ENCODE results near the gene RAB9A. TPM values are rescaled to one million over a fixed set of nuclear protein-coding genes. Genes with fewer than 3 reads are reported as not detected.

RAB9A gene
- total RNA-seq, 1 experiment from 2014 or later, result 15.3 TPM

- intact Hi-C loops (cut with micrococcal nuclease; ENCODE audit: unreplicated experiment) (no loop called here), in situ Hi-C loops (cut with HindIII; ENCODE audit: low pct_unique_long_range_greater_than_20kb, low sequenced_read_pairs) (no loop called here)
- no peaks in the 10 kb centered on the region for H3K9me3 ChIP-seq (ENCODE audit: control insufficient read depth, insufficient read depth, low read depth, low read length)
- ChIA-PET CTCF (no interaction called here), POLR2A (no interaction called here)
- no peak overlapping the region for H3K4me3 ChIP-seq (ENCODE audit: low read depth in 2 of 2, low read length in 2 of 2)
- no peak overlapping the region for H3K27ac ChIP-seq (ENCODE audit: low read length)
- H3K27me3 ChIP-seq (ENCODE audit: control insufficient read depth, insufficient read depth, low read length), result no peaks in the 10 kb centered on the region
- no peaks in the 10 kb centered on the region for H3K4me1 ChIP-seq (ENCODE audit: control insufficient read depth, insufficient read depth, low read length)
- ATAC-seq (no peak), DNase-seq (ENCODE audit: low read depth, low spot score) (no peak)
- BruUV-seq (replicated peaks), result no TSS peak
- no peaks in the 10 kb centered on the region for H3K36me3 ChIP-seq (ENCODE audit: control insufficient read depth, insufficient read depth, low read length)
- TF ChIP-seq POLR2AphosphoS5 (IDR thresholded peaks at IDR 0.05; ENCODE audit: low read depth, low read length) (no peak), CTCF (IDR thresholded peaks at IDR 0.05) (no peak), REST (IDR thresholded peaks at IDR 0.05; ENCODE audit: insufficient read depth in 1 of 2, low read depth in 2 of 2, low read length in 1 of 2) (no peak), SIN3A (IDR thresholded peaks at IDR 0.05; ENCODE audit: borderline replicate concordance, insufficient read depth, low read depth, low read length) (no peak), TCF7L2 (IDR thresholded peaks at IDR 0.05; ENCODE audit: low read depth, low read length) (no peak)
Measured at GRCh38 chrX:13681595-13681994, 7.3 kb upstream of the RAB9A start.

- intact Hi-C loops (cut with micrococcal nuclease; ENCODE audit: unreplicated experiment), result no loop called here
- H3K9me3 ChIP-seq (ENCODE audit: control insufficient read depth, insufficient read depth, low read depth, low read length), result no peaks in the 10 kb centered on the region
- H3K27ac ChIP-seq (ENCODE audit: low read length), result no peak overlapping the region
- no peaks in the 10 kb centered on the region for H3K4me1 ChIP-seq (ENCODE audit: control insufficient read depth, insufficient read depth, low read length)
- ChIA-PET CTCF (no interaction called here), POLR2A (no interaction called here)
- H3K4me3 ChIP-seq (ENCODE audit: low read depth in 2 of 2, low read length in 2 of 2), result no peak overlapping the region
- TF ChIP-seq POLR2AphosphoS5 (IDR thresholded peaks at IDR 0.05; ENCODE audit: low read depth, low read length), result no peak
- no peak for TF ChIP-seq CTCF (IDR thresholded peaks at IDR 0.05)
- no peak for TF ChIP-seq REST (IDR thresholded peaks at IDR 0.05; ENCODE audit: insufficient read depth in 1 of 2, low read depth in 2 of 2, low read length in 1 of 2)
- no peak for TF ChIP-seq SIN3A (IDR thresholded peaks at IDR 0.05; ENCODE audit: borderline replicate concordance, insufficient read depth, low read depth, low read length)
- TF ChIP-seq TCF7L2 (IDR thresholded peaks at IDR 0.05; ENCODE audit: low read depth, low read length), result no peak
- no peaks in the 10 kb centered on the region for H3K27me3 ChIP-seq (ENCODE audit: control insufficient read depth, insufficient read depth, low read length)
- BruUV-seq (replicated peaks), result no TSS peak
- DNase-seq (ENCODE audit: low read depth, low spot score), result no peak
- in situ Hi-C loops (cut with HindIII; ENCODE audit: low pct_unique_long_range_greater_than_20kb, low sequenced_read_pairs), result no loop called here
- no peak for ATAC-seq
- H3K36me3 ChIP-seq (ENCODE audit: control insufficient read depth, insufficient read depth, low read length), result no peaks in the 10 kb centered on the region
Measured at GRCh38 chrX:13684361-13684760, 4.6 kb upstream of the RAB9A start.
